PC-9 (cell line): ENCODE data around the gene EEPD1.

Source experiments
- EZH2 ChIP-seq: fragments of 200-600 bp; sonication (generic); IDR thresholded peaks from 2 replicates; pipeline ENCODE4 v1.8.0; 2017; ENCODE audit warnings: antibody characterized with exemption, low read depth
- TF ChIP-seq, protein P1 (sequence below): fragments of 200-600 bp; sonication (generic); conservative IDR thresholded peaks from 2 replicates; pipeline ENCODE4 v1.6.1; 2017; ENCODE audit warnings: mixed run types, antibody characterized with exemption, mild to moderate bottlenecking, moderate library complexity

DNA sequence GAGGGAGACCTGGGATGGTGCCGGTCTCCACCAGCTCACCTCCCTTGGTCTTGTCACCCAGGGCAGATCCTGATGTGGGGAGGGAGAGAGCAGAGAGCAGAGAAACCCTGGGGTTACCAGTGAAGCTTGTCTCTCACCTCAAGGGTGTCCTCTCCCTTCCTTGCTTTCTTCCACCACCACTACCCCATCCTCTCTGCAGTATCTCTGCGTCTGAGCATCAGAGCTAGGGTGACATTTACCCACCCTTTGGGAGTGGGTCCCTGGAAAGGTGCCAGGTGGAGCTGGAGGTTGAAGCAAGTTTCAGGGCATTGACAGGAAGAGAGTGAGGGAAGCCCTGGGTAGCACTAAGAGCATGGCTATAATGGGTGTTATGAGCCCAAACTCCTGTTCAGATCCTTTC, 161.4 kb downstream of the EEPD1 start:
- TF ChIP-seq, protein P1, sequence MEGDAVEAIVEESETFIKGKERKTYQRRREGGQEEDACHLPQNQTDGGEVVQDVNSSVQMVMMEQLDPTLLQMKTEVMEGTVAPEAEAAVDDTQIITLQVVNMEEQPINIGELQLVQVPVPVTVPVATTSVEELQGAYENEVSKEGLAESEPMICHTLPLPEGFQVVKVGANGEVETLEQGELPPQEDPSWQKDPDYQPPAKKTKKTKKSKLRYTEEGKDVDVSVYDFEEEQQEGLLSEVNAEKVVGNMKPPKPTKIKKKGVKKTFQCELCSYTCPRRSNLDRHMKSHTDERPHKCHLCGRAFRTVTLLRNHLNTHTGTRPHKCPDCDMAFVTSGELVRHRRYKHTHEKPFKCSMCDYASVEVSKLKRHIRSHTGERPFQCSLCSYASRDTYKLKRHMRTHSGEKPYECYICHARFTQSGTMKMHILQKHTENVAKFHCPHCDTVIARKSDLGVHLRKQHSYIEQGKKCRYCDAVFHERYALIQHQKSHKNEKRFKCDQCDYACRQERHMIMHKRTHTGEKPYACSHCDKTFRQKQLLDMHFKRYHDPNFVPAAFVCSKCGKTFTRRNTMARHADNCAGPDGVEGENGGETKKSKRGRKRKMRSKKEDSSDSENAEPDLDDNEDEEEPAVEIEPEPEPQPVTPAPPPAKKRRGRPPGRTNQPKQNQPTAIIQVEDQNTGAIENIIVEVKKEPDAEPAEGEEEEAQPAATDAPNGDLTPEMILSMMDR: no peak
- TF ChIP-seq EZH2: no peak
